LHCN-M2 (cell line): Measurements from ENCODE around the gene WDPCP. TPM values are rescaled to one million over a fixed set of nuclear protein-coding genes. Genes with fewer than 3 reads are reported as not detected.
A peak's percentile ranks its signal among the peaks of the same experiment; 100 is the strongest.
"Not testable (repeated sequence)": the region's sequence is repeated elsewhere in the genome, so short reads cannot be mapped to it uniquely, and the experiment has no call there.

Experiments used
- DNase-seq: peaks from one replicate; pipeline ENCODE4 v3.0.0-alpha.2; 2012; ENCODE audit warnings: low read depth
- total RNA-seq: library from RNA; depleted of rRNA; stranded (reverse); fragments of >200 nt; gene quantifications from 2 replicates; pipeline ENCODE4 v1.2.3, GENCODE V29; 2014; rRNA removed

Gene WDPCP
- total RNA-seq, 1 experiment from 2014 or later, result 6.8 TPM

DNA sequence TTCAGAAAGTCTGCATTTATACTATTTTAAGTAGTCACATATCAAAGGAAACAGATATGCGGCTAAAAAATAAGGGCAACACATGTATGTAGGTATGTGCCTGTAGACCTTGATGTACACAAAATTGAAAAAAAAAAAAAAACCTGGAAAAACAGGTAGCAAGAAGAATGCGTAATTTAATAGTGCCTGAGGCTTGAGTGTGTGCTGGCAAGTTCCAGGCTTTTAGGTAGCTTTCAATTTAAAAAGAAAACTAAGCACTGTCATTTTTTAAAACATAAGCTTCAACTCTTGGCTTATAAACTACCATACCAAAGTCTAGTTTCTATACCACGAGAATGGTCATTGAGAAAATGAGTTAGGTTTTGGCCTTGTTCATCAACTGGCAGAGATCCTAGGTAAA is 465.4 kb downstream of the WDPCP start:
- DNase-seq, result no peak

DNA sequence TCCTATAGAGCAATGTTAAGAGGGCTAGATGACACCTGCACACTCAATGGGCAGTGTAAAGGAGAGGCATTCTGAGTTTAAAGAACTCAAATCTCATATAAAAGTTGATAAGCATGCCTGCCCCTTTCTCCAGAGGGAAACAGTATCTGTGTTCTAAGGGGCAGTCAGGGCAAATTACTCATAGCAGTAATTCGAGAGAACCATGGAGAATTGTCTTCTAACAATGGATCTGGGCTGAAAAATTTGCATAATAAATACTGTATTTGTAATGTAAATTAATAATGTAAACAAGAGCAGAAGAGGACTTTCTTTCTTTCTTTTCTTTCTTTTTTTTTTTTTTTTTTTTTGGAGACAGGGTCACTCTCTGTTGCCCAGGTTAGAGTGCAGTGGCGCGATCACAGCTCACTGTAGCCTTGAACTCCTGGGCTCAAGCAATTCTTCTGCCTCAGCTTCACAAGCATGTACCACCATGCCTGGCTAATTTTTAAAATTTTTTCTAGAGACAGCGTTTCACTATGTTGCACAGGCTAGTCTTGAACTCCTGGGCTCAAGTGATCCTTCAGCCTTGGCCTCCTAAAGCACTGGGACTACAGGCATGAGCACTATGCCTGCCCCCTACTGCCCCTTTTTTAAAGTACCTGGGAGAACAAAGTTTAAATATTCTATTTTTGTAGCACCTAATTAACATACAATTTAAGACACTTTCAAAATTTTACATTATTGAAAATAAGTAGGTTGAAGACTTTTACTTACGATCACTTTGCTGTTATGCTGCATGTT is 467.0 kb downstream of the WDPCP start:
- DNase-seq, result no peak

GRCh38 chr2:63118821-63119220 is 469.5 kb downstream of the WDPCP start:
- no peak for DNase-seq

GRCh38 chr2:63104482-63104881 is 483.8 kb downstream of the WDPCP start:
- DNase-seq, result no peak

DNA sequence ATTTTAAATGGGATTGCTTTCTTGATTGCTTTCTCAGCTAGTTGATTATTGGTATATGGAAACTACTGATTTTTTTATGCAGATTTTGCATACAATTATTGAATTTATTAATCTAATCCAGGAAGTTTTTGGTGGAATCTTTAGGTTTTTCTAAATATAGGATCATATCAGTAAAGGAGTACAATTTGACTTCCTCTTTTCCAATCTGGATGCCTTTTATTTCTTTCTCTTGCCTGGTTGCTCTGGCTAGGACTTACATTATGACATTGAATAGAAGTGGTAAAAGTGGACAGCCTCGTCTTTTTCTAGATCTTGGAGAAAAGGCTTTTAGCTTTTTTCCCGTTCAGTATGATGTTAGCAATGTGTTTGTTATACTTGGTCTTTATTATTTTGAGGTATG is 486.3 kb downstream of the WDPCP start:
- no peak for DNase-seq

- no peak for DNase-seq
These were observed 489.2 kb downstream of the WDPCP start for GRCh38 chr2:63099032-63099431.

DNA sequence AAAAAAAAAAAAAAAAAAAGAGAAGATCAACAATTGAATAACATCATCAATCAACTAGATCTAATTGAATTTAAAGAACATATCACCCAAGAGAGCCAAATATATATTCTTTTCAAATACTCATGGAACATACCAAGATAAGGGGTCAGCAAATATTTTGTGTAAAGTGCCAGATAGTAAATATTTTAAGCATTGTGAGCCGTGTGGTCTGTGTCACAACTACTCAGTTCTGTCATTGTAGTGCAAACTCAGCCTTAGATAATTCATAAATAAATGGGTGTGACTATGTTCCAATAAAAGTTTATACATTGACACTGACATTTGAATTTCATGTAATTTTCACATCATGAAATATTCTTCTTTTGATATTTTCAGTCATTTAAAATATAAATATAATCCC is 491.8 kb downstream of the WDPCP start:
- DNase-seq, result no peak

- DNase-seq, result no peak
These were observed 494.8 kb downstream of the WDPCP start for GRCh38 chr2:63093502-63093901.

GRCh38 chr2:63092857-63093256 is 495.4 kb downstream of the WDPCP start:
- no peak for DNase-seq

DNA sequence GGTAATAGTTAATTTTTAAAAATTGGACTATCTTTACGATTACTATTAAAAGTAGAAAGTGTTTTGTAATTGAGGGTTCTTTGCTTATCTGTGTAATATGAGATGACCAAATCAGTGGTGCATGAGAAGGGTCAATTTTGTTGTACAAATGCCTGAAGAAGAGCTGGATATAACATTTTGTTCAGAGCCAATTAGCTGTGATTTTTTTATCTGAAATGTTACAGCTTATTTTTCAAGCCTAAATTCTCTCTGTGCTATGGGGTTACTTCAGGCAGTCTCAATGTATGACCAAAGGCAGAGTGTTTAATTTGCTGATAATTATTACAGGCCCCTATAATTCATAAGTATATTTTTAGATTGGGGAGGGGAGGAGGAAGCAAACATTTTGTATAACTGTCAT is 495.9 kb downstream of the WDPCP start:
- DNase-seq, result no peak

GRCh38 chr2:63086687-63087086 is 501.6 kb downstream of the WDPCP start:
- no peak for DNase-seq

- DNase-seq, result no peak
These were observed 506.9 kb downstream of the WDPCP start for GRCh38 chr2:63081404-63081803.

- peak; percentile 13 for DNase-seq
These were observed 509.2 kb downstream of the WDPCP start for GRCh38 chr2:63078852-63079606.

DNA sequence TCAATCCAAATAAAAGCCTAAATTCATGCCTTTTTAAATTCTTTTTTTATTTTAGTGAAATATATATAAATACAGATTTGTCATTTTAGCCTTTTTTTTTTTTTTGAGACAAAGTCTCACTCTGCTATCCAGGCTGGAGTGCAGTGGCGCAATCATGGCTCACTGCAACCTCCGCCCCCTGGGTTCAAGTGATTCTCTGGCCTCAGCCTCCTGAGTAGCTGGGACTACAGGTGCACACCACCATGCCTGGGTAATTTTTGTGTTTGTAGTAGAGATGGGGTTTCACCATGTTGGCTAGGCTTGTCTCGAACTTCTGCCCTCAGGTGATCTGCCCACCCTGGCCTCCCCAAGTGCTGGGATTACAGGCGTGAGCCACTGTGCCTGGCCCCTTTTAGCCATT is 513.9 kb downstream of the WDPCP start:
- not testable (repeated sequence) for DNase-seq

- DNase-seq, result no peak
These were observed 514.3 kb downstream of the WDPCP start for GRCh38 chr2:63073994-63074393.

GRCh38 chr2:63071664-63072063 is 516.6 kb downstream of the WDPCP start:
- no peak for DNase-seq

Other genes starting within 250 kb of the WDPCP start
- 197 and 211 TPM in 2 replicates for gene MDH1, start 486 bp upstream of the WDPCP start, total RNA-seq